NCI-H2171 (cell line): ENCODE data around the gene MLLT1.

Experiments
- DNase-seq: peaks from one replicate; lab custom pipeline; 2025; lab: John Stamatoyannopoulos, UW

The MLLT1 gene

DNA sequence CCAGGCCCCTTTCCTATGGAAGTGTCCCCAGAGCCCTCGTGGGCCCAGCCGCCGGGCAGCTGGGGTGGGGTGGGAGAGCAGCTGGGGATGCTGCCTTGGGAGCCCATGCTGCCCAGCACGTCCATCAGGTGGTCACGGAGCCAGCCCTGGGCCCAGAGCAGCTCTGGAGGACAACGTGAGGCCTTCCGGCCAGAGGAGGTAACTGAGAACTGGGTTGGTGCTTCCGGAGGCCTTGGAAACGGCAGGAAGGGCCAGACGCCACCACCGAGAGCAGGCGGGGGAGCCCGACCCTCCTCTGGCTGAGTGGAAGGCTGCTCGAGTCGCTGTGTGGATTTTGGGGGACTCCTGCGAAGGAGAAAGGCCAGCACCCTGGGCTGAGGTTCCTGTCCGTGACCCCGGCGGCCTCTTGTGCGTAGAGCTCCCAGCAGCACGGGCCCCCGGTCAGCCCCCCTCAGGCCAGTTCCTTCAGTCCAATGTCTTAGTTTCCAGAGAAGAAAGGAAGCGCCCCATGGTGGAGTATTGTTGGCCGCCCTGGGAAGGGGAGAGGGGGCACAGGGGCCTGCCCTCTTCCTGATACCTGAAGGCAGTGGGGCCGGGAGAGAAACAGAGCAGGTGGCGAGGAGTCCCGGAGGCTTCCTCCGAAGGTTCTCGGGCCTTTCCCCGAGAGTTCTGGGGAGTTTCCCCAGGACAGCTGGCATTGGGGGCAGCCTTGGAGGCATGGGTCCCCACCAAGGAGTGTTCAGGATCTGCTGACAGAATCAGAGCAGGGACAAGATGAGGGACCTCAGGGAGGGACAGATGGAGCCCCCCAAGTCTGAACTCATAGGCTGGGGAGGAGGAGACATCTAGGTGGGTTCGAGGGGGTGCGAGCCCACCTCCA, 68.8 kb downstream of the MLLT1 start:
- DNase-seq, result no peak

DNA sequence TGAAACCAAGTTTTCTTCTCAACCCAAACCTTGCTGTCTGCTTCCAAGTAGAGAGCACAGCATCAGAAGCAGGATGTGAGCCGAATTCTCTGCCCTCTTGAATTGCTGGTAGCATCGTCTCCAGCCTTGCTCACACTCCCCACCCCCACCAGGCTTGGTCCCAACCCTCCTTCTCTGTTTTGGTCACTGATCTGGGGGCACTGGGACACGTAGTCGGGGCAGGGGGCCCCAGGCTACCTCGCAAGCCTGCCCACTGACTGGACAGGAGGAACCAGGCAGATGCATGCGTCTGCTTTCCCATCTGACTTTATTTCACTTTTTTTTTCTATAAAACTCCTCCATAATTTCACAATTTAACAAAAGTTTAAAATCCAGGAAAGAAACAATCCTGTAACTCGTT, 69.7 kb downstream of the MLLT1 start:
- DNase-seq, result no peak

DNA sequence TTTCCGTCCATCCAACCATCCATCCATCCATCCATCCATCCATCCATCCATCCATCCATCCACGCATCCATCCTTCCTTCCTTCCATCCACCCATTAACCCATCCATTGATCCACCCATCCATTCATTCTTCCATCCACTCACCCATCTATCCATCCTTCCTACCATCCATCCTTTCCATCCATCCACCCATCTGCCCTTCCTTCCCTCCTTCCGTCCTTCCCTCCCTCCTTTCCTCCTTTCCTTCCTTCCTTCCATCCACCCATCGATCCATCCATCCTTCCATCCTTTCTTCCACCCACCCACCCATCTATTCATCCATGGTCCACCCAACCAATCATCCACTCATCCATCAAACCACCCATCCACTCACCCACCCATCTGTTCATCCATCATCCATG, 70.1 kb downstream of the MLLT1 start:
- DNase-seq, result no peak

DNA sequence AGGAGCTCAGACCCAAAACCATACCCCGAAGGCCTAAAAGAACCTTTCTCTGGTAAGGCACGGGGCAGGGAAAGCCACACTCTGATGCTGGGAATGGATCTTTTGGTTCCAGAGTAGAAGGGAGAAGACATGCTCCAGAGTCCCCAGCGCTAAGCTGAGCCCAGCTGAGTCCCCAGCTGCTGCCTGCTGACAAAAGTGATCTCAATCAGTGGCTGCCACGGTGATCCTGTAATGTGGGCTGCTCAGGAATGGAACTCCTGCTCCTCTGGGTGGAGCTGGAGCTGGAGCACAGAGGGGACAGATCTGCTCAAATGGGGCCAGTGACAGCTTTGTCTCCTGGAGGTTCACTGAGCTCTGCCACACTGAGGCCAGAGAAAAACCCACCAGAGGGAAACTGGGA, 70.5 kb downstream of the MLLT1 start:
- DNase-seq, result no peak

DNA sequence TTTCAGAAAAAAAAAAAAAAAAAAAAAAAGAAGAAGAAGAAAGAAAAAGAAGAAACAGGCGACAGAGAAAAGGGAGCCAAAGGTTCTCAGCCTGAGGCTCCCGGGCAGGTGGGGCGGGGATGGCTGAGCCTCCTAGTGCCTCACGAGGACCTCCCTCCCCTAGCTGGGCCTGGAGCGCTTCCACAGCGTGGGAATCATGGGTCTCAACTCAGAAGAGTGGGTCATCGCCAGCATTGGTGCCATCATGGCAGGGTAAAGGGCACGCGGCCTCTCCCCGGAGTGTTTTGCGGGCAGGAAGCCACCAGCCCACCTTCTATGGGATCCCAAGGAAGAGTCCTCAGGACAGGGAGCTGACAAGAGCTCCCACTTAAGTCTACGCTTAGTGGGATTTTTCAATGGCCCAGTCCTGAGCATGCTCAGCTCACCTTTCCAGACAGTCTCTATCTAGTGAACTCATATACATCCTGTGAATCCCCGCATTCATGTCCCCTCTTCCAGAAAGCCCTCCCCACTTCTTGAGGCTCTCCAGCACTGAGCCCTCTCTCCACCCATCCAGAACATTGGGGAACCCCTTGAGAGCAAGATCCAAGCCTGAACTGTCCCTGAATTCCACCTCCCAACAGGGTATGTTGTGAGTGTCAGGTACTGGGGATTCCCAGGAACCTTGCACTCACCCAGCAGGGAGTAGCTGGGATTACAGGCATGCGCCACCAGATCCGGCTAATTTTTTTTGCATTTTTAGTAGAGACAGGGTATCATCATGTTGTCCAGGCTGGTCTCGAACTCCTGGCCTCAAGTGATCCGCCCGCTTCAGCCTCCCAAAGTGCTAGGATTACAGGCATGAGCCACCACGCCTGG, 74.7 kb downstream of the MLLT1 start:
- DNase-seq, result no peak

DNA sequence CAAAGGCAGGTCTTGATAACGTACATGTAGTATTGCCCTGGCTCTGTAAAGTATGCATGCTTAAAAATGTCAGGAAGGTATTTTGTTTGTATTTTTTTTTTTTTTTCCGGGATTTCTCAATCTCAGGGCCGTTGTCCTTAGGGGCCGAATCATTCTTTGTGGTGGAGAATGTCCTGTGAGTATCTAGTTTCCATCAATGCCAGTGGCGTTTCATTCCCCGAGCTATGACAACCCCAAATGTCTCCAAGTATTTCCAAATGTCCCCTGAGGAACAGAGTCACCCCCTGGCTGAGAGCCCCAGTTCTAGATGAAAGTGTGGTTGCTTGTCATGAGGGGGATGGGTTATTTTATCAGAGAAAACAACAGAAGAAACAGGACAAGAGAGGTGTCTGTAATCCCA, 75.6 kb downstream of the MLLT1 start:
- DNase-seq, result no peak

DNA sequence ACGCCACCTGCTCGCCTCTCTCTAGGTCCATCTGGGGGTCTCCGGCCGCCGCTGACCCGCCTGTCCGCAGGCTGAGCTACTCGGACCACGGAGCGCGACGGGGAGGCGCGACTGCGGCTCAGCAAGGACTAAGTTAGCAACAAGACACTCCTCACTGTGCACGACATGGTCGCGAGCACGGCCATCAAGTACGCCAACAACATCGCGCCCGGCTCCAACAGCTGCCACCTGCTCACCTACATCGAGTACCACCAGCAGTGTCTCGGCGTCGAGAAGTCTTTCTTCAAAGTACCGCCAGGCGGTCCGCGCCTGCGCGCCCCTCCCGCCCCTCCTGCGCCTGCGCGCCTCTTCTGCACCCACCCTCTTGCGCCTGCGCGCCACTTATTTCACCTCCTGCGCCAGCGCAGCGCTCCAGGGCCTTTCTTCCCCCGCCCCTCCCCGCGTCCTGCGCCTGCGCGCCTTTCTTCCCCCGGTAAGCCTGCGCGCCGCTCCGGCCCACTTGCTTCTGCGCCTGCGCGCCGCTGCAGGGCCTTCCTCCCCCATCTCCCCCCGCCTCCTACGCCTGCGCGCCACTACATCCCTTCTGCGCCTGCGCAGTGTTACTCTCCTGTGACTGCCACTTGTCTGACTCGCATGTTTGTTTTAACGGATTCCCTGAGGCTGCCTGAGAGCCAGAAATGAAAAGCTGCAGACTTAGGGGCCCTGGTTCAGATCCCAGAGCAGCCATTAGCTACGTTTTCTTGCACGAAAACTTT, 80.4 kb downstream of the MLLT1 start:
- peak; percentile 95 for DNase-seq

DNA sequence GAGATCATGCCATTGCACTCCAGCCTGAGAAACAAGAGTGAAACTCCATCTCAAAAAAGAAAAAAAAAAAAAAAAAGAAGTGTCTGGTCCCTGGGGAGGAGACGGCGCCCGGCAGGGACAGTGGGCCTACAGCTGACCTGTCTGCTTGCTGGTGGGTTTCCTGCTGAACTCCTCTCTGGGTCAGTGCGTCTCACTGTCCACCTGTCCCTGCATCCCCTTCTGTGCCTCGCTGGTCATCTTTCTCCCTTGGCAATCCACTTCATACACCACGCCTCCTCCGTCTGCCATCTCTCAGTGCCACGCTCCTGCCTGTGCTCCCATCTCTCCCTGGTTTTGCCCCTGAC, 80.9 kb downstream of the MLLT1 start:
- DNase-seq, result peak; percentile 38

DNA sequence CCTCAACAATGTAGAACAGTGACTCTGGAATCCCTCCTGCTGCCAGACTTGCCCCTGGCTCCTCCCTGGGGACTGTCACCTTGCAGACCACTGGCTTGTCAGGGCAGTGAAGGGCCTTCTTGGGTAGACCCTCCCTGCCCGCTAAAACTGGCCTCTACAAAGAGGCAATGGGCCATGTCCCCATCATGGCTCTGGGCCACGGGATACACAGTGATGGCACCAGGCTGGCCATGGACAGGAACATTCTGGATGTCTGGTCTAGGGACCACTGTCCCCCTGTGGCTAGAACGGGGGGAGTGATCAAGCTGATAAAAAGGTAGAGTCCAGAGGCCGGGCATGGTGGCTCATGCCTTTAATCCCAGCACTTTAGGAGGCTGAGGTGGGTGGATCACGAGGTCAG, 83.4 kb downstream of the MLLT1 start:
- no peak for DNase-seq

DNA sequence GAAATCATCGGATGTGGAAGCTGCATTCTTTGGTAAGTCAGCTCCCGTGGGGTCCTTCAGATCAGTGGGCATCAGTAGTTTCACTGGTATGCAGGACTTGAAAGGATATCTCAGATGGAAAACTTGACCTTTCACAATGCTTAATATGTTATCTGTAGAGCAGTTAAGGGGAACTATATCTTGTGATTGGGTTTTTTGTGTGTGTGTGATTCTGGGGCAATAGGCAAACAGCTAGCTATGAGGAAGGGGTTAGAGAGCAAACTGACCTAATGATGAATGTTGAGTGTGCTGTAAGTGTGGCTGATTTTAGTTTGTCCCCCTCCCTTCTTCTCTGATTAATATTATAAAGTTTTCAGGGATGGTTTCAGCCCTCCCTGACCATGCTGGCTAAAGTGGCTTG, 91.0 kb downstream of the MLLT1 start:
- no peak for DNase-seq

DNA sequence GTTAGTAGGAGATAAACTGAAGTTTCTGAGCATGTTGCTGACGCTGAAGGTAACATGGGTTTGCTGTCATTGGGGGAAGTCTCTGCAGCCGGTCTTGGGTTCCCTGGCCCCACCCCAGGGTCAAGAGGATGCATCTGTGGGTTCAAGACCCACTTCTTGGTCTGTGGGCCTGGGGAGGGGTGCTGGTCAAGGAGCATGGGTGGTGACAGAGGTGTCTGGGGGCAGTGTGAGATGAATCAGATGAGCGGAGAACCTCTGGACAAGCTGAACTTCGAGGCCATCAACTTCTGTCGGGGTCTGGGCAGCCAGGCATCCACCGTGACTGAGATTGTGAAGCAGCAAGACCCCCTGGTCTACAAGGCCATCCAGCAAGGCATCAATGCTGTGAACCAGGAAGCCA, 92.4 kb downstream of the MLLT1 start:
- no peak for DNase-seq

DNA sequence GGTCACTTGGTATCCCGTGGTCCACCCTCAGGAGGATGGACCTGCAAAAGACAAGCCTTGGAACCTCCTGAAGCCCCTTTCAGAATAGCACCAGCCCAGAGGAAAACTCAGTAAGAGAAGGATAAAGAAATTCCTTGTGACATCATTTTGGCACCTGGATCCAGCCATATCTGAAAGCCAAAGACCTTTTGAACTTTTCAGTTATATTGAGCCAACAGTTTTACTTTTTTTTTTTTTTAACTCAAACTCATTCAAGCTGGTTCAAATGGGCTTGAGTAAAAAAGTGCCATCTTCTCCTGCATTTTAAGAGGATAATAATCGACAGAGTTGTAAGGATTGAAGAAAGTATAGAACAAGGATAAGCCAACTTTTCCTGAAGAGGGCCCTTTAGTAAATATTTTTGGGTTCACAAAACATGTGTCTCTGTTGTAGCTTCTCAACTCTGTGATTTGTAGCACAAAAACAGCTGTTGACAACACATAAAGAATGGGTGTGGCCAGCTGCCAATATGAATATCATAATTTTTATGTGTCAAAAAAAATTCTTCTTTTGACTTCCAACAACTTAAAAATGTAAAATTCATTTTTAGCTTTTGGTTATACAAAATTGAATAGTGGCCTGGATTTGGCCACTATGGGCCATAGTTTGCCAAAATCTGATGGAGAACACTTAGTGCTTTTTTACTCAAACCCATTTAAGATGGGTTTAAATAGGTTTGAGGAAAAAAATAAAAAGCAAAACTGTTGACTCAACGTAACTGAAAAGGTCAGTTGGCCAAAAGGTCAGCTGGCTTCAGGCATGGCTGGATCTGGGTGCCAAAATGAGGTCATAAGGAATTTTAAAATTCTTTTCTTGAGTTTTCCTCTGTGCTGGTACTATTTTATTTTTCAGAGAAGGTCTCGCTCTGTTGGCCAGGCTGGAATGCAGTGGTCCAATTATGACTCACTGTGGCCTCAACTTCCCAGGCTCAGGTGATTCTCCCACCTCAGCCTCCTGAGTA, 93.6 kb downstream of the MLLT1 start:
- no peak for DNase-seq

DNA sequence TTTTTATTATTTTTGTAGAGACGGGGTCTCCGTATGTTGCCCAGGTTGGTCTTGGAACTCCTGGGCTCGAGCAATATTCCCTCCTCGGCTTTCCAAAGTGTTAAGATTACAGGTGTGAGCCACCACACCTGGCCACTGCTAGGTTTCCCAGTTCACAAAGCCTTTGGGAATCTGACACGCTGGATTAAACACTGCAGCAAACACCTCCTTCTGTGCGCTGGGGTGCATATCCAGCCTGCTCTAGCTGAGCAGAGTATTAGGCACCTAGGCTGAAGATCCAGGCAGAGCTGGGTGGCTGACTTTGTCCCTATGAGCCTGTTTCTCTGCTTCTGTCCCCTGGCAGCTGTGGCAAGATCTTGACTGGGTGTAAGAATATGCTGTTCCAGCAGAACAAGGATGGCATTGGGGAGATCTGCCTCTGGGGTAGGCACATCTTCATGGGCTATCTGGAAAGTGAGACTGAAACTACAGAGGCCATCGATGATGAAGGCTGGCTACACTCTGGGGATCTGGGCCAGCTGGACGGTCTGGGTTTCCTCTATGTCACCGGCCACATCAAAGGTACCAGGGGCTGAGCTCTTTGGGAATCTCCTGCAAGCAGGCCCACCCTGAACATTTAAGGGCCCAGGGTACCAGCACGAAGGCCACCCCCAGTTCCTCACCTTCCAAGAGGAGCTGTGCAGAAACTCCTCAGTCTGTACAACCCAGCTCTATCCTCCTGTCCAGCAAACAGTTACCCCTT, 94.5 kb downstream of the MLLT1 start:
- peak; percentile 30 for DNase-seq

DNA sequence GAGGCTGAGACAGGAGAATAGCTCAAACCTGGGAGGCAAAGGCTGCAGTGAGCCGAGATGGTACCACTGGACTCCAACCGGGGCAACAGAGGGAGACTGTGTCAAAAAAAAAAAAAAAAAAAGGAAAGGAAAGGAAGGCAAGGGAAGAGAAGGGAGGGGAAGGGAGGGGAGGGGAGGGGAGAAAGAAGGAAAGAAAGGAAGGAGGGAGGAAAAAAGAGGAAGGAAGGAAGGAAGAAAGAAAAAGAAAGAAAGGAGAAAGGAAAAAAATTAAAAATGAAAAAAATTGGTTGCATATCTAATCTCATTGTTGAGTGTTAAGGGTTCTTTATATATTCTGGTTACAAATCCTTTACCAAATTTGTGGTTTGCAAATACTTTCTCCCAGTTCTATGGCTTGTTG, 98.7 kb downstream of the MLLT1 start:
- no peak for DNase-seq

DNA sequence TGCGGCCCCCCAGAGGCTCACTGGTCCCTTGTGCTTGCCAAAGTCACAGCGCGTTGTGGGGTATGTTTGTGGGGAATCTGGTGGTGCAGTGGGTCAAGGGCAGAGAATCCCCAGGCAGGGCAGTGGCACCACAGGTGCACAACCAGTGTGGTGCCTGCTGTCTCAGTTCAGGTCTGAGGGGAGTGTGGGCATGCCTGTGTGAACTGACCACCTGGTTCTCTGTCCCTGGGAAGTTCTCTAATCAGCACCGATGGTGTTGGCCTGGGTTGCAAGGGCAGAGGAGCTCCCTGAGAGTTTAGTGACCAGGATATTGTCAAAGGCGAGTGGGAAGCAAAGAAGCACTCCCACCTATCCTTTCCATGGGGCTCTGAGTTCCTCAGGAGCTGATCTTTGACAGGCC, 106.6 kb downstream of the MLLT1 start:
- DNase-seq, result no peak

DNA sequence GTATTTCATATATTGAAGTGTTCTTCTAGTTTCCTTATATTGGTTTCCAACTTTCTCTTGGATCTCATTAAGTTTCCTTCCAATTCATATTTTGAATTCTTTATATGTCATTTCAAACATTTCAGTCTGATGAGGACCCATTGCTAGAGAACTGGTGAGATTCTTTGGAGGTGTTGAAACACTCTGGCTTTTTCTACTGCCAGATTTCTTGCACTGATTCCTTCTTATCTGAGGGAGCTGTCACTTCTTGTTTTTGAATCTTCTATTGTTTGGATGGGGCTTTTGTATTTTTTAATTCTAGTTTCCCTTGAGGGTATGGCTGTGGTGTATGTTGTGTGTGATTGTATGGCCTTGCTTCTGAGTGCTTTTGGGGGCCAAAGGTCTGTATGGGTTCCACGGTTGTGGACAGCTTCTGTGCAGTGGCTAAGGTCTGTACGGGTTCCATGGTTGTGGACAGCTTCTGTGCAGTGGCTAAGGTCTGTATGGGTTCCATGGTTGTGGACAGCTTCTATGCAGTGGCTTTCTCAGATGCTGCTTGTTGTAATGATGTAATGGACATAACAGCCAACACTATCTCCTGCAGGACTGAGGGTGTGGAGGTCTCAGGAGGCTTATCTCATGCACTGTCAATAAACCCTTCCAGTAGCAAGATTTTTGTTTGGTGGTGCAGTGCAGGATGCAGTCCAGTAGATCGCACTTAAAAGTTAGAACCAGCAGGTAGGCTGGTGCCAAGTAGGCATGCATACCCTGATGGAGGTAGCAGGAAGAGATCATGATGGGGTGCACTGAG, 107.5 kb downstream of the MLLT1 start:
- no peak for DNase-seq

DNA sequence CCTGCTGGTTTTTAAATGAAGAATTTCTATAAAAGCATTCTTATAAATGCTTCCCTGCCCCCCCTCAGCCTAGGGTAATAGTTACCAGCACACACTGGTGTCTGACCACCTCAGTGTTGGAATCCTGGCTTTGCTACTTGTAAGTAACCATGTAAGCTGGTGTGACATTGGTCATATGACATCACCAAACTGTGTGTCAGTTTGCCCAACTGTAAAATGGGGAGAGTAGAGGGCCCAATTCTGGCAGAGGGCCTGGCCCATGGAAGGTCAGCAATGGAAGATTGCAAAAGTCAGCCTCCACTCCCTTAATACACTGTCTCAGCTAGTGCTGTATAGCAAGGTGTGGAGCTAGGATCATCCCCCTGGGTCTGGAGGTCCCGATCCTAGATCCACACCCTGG, 112.7 kb downstream of the MLLT1 start:
- DNase-seq, result no peak

DNA sequence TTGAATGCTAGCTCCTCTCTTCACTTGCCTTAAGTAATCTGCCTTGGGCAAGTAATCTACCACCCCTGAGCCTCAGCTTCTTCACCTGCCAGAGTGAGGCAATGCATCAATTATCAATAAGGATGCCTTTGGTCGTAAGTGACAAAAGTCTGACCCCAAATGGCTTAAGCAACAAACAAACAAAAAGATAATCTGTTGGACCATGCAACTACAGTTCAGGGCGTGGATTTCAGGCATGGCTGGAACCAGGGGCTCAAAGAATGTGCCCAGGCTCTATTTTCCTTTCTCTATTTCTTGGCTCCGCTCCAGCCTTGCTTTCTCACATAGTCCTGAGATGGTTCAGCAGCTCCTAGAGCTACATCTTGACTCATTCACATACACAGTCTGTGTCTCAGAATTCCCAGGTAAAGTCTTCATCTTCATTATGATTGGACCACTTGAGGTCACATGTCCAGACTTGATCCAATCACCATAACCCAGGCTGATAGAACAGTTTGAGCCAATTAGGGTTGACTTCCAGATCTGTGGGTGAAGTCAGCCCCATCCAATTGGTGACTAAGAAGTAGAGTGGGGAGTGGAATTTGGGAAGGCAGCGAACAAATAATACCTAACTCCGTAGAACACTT, 114.8 kb downstream of the MLLT1 start:
- no peak for DNase-seq

DNA sequence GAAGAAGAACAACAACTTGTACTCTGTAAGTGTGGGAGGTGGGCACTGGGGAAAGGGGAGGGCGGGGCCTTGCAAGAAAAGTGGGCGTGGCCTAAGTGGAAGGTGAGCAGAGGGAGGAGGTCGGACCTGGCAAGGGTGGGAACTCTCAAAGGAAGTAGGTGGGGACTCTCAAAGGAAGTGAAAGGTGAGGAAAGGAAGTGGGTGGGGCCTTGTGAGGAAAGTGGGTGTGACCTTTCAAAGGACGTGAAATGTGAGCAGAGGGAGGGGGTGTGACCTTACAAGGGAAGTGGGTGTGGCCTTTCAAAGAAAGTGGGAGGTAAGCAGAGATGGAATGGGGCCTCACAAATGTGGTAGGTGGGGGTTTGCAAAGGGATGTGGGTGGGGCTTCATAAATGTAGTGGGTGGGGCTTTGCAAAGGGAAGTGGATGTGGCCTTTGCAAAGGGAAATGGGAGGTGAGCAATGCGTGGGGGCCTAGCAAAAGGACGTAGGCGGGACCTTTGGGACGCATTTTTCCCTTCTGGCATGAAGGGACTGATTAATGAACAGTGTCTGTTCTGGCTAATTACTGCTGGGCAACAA, 118.4 kb downstream of the MLLT1 start:
- no peak for DNase-seq
